WERI-Rb-1 (cell line): ENCODE data around the gene GRAMD2B.

ENCODE experiments used
- DNase-seq: peaks from one replicate; pipeline ENCODE4 v3.0.0-alpha.2; 2020
- H3K27ac ChIP-seq: fragments of 250-450 bp; sonication (Bioruptor Pico); 2 replicates; pipeline ENCODE4 v1.5.1; 2020; ENCODE audit warnings: mild to moderate bottlenecking, moderate library complexity
- H3K27me3 ChIP-seq: fragments of 250-450 bp; sonication (Bioruptor Pico); 2 replicates; pipeline ENCODE4 v1.5.1; 2021; ENCODE audit warnings: mild to moderate bottlenecking, low read depth, moderate library complexity; ENCODE audit not compliant: insufficient read depth, severe bottlenecking
- H3K36me3 ChIP-seq: fragments of 250-450 bp; sonication (Bioruptor Pico); 2 replicates; pipeline ENCODE4 v1.5.1; 2020; ENCODE audit warnings: mild to moderate bottlenecking, moderate library complexity
- H3K4me3 ChIP-seq: 2 replicates; pipeline ENCODE4 v1.5.1; 2011; ENCODE audit warnings: low read depth, mild to moderate bottlenecking, control low read depth, low read length
- H3K9me3 ChIP-seq: fragments of 250-450 bp; sonication (Bioruptor Pico); 2 replicates; pipeline ENCODE4 v1.5.1; 2021; ENCODE audit warnings: mild to moderate bottlenecking, moderate library complexity; ENCODE audit not compliant: severe bottlenecking
- TF ChIP-seq, protein P1 (sequence below): IDR thresholded peaks from 2 replicates; pipeline ENCODE4 v1.5.1; 2011; ENCODE audit warnings: low read depth, mild to moderate bottlenecking, control low read depth, inconsistent platforms, low read length

Gene GRAMD2B

GRCh38 chr5:126400621-126401251 lies 22.5 kb upstream of the GRAMD2B start:
- TF ChIP-seq, protein P1, sequence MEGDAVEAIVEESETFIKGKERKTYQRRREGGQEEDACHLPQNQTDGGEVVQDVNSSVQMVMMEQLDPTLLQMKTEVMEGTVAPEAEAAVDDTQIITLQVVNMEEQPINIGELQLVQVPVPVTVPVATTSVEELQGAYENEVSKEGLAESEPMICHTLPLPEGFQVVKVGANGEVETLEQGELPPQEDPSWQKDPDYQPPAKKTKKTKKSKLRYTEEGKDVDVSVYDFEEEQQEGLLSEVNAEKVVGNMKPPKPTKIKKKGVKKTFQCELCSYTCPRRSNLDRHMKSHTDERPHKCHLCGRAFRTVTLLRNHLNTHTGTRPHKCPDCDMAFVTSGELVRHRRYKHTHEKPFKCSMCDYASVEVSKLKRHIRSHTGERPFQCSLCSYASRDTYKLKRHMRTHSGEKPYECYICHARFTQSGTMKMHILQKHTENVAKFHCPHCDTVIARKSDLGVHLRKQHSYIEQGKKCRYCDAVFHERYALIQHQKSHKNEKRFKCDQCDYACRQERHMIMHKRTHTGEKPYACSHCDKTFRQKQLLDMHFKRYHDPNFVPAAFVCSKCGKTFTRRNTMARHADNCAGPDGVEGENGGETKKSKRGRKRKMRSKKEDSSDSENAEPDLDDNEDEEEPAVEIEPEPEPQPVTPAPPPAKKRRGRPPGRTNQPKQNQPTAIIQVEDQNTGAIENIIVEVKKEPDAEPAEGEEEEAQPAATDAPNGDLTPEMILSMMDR: no peak
- H3K27ac ChIP-seq: no peak overlapping the region
- peaks cover 16% of the 10 kb centered on the region for H3K9me3 ChIP-seq
- H3K4me3 ChIP-seq: no peak overlapping the region
- no peak for DNase-seq
- H3K36me3 ChIP-seq: no peaks in the 10 kb centered on the region
- no peaks in the 10 kb centered on the region for H3K27me3 ChIP-seq

DNA sequence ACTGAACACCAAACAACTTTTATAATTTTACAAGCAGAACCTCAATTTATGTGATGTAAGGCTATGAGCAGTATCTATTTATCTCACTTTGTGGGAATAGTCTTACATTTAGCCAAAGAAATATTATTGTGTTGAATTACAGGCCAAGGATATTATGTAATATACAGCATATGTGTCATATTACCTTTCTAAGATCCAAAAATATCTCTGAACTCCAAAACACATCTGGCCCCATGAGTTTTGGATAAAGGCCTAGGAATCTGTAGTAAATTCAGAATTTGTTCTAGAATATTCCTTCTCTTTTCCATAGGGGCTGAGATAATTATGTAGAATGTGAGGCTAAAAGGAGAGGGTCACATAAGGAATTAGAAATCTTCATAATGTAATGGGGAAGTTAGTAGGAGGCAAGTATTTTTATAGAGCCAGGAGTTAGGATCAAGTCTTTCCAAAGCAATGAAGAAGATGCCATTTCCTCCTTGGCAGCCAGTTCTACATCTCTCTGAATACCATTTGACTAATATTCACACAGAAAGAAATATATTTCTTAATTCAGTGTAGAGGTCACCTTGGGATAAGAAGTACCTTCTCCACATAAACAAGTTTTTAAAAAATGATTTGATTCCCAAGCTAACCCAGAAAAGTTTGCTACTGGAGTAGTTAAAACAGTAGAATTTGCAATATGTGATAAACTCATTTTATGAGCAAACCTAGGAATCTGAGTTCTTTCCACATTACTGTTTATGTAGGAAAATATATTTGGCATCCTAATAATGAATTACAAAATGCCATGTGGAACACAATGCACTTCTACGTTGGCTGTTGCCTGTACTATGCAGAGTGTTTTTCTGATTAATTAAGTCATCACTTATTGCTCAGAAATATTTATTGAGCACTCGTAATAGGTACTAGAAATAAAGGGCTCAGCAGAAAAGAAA lies 20.3 kb upstream of the GRAMD2B start:
- no peaks in the 10 kb centered on the region for H3K27me3 ChIP-seq
- TF ChIP-seq, protein P1: no peak
- H3K27ac ChIP-seq: no peak overlapping the region
- no peak for DNase-seq
- no peak overlapping the region for H3K4me3 ChIP-seq
- H3K9me3 ChIP-seq: peaks cover 16% of the 10 kb centered on the region
- no peaks in the 10 kb centered on the region for H3K36me3 ChIP-seq

- no peak for DNase-seq
- no peak overlapping the region for H3K27ac ChIP-seq
- H3K4me3 ChIP-seq: no peak overlapping the region
- H3K36me3 ChIP-seq: no peaks in the 10 kb centered on the region
- peaks cover 16% of the 10 kb centered on the region for H3K9me3 ChIP-seq
- TF ChIP-seq, protein P1: no peak
- H3K27me3 ChIP-seq: no peaks in the 10 kb centered on the region
Observed at GRCh38 chr5:126403876-126404275, 19.3 kb upstream of the GRAMD2B start.

- Histone ChIP-seq H3K36me3 (no peaks in the 10 kb centered on the region), H3K9me3 (no peaks in the 10 kb centered on the region), H3K27me3 (no peaks in the 10 kb centered on the region), H3K27ac (no peak overlapping the region), H3K4me3 (no peak overlapping the region)
- no peak for DNase-seq
- TF ChIP-seq, protein P1: no peak
Observed at GRCh38 chr5:126410623-126411022, 12.6 kb upstream of the GRAMD2B start.

DNA sequence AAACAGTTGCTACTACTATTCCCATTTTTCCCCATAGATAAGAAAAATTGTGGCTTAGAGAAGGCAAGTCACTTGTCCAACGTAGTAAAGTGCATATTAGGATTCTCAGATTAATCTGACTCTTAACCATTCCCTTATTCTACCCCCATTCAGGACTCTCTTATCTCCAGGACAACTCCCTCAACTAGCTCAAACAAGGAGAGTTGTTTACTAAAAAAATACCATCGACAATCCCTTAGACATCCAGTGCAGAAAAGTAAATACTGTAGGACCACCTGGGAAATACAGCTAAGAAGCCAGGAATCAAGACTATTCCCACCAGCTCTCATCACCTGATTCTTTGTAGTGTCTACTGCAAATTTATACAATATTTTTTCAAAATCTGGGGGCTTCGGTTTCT lies 9.4 kb upstream of the GRAMD2B start:
- TF ChIP-seq, protein P1: no peak
- no peaks in the 10 kb centered on the region for H3K9me3 ChIP-seq
- H3K27me3 ChIP-seq: no peaks in the 10 kb centered on the region
- H3K4me3 ChIP-seq: no peak overlapping the region
- DNase-seq: no peak
- H3K36me3 ChIP-seq: no peaks in the 10 kb centered on the region
- no peak overlapping the region for H3K27ac ChIP-seq
